GM23338 (cell line): ENCODE results near the gene ADGRF4.

ENCODE experiments used
- EZH2 ChIP-seq: fragments of 200-600 bp; sonication (generic); IDR thresholded peaks from one replicate; pipeline ENCODE4 v1.8.0; 2017; ENCODE audit warnings: antibody characterized with exemption, mild to moderate bottlenecking, low read depth; ENCODE audit not compliant: unreplicated experiment
- ZNF114 ChIP-seq: fragments of 250-450 bp; sonication (Bioruptor Pico); IDR thresholded peaks from 2 replicates; pipeline ENCODE4 v1.5.0; 2020; ENCODE audit warnings: mild to moderate bottlenecking, moderate library complexity
- TF ChIP-seq, protein P1 (sequence below), 2 experiments: fragments of 200-600 bp in 1 of 2; sonication (generic) in 1 of 2; conservative IDR thresholded peaks; 2 replicates each; pipeline versions ENCODE4 v1.5.1 to v1.6.1; 2016 to 2017; ENCODE audit warnings: antibody characterized with exemption in 2 of 2, low read depth in 2 of 2, mild to moderate bottlenecking in 2 of 2, moderate library complexity in 1 of 2
- TF ChIP-seq, protein P2 (sequence below): IDR thresholded peaks from 2 replicates; pipeline ENCODE4 v1.6.1; 2016; ENCODE audit warnings: antibody characterized with exemption

DNA sequence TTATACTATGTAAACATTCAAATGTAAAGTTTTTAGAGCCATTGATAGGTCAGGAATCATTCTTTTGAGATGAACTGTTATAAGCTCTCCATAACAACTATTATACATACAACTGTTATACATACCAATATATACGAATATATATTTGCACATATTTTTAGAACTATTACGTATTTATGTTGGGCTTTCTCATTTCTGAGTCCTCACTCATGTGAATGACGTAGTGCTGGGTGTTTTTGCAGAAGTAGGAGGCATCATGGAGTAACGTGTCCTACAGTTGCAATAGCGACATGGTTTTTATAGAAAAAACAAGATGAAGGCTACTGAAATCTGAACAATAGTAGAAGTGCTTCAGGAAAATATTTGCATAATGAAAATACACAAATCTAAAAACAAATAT is 36.4 kb upstream of the ADGRF4 start:
- TF ChIP-seq, protein P1, sequence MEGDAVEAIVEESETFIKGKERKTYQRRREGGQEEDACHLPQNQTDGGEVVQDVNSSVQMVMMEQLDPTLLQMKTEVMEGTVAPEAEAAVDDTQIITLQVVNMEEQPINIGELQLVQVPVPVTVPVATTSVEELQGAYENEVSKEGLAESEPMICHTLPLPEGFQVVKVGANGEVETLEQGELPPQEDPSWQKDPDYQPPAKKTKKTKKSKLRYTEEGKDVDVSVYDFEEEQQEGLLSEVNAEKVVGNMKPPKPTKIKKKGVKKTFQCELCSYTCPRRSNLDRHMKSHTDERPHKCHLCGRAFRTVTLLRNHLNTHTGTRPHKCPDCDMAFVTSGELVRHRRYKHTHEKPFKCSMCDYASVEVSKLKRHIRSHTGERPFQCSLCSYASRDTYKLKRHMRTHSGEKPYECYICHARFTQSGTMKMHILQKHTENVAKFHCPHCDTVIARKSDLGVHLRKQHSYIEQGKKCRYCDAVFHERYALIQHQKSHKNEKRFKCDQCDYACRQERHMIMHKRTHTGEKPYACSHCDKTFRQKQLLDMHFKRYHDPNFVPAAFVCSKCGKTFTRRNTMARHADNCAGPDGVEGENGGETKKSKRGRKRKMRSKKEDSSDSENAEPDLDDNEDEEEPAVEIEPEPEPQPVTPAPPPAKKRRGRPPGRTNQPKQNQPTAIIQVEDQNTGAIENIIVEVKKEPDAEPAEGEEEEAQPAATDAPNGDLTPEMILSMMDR (conservative IDR thresholded peaks at IDR 0.05; ENCODE audit: low read depth in 2 of 2): no peak
- TF ChIP-seq, protein P2, sequence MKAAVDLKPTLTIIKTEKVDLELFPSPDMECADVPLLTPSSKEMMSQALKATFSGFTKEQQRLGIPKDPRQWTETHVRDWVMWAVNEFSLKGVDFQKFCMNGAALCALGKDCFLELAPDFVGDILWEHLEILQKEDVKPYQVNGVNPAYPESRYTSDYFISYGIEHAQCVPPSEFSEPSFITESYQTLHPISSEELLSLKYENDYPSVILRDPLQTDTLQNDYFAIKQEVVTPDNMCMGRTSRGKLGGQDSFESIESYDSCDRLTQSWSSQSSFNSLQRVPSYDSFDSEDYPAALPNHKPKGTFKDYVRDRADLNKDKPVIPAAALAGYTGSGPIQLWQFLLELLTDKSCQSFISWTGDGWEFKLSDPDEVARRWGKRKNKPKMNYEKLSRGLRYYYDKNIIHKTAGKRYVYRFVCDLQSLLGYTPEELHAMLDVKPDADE: no peak
- TF ChIP-seq ZNF114 (CRISPR knock-in tag) (no peak), EZH2 (no peak)
